IMR-90 (cell line): ENCODE measurements around the gene MMS19.

Source experiments
- FOS ChIP-seq: fragments of 150-350 bp; IDR thresholded peaks from 2 replicates; pipeline ENCODE4 v1.6.1; 2016; ENCODE audit warnings: low read depth, low read length
- NFE2L2 ChIP-seq: fragments of 150-350 bp; IDR thresholded peaks from 2 replicates; pipeline ENCODE4 v1.6.1; 2016; ENCODE audit warnings: low read depth, mild to moderate bottlenecking, low read length
- POLR2A ChIP-seq: IDR thresholded peaks from 2 replicates; pipeline ENCODE4 v1.6.1; 2012; ENCODE audit warnings: mild to moderate bottlenecking, low read depth, low read length
- RAD21 ChIP-seq: IDR thresholded peaks from 2 replicates; pipeline ENCODE4 v1.6.1; 2012; ENCODE audit warnings: low read length, improper control_type of control experiment
- TF ChIP-seq, protein P1 (sequence below): fragments of 150-350 bp; IDR thresholded peaks from 2 replicates; pipeline ENCODE4 v1.6.1; 2017; ENCODE audit warnings: mild to moderate bottlenecking, antibody characterized with exemption, low read length, low read depth
- TF ChIP-seq, protein P2 (sequence below): conservative IDR thresholded peaks from 2 replicates; pipeline ENCODE4 v1.5.1; 2012; ENCODE audit warnings: mild to moderate bottlenecking, low read depth, low read length, improper control_type of control experiment

DNA sequence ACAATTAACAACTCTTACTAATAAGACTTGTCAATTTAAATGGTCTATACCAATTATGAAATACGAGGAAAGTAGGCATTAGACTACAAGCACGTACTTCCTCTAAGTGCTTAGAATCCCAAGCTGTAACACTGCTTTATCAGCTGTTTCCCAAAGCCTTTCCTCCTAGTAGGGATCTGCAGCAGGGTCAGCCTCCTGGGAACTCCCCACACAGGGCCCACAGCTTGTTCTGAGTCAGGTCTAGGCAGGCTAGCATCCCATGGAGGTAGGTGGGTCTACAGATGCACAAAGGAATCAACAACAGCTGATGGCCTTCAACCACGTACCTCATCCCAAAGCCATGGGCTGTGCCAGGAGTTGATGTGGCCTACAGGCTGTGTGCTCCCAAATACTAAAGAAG lies 14.7 kb downstream of the MMS19 start:
- TF ChIP-seq, protein P1, sequence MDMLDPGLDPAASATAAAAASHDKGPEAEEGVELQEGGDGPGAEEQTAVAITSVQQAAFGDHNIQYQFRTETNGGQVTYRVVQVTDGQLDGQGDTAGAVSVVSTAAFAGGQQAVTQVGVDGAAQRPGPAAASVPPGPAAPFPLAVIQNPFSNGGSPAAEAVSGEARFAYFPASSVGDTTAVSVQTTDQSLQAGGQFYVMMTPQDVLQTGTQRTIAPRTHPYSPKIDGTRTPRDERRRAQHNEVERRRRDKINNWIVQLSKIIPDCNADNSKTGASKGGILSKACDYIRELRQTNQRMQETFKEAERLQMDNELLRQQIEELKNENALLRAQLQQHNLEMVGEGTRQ, result no peak
- TF ChIP-seq, protein P2, sequence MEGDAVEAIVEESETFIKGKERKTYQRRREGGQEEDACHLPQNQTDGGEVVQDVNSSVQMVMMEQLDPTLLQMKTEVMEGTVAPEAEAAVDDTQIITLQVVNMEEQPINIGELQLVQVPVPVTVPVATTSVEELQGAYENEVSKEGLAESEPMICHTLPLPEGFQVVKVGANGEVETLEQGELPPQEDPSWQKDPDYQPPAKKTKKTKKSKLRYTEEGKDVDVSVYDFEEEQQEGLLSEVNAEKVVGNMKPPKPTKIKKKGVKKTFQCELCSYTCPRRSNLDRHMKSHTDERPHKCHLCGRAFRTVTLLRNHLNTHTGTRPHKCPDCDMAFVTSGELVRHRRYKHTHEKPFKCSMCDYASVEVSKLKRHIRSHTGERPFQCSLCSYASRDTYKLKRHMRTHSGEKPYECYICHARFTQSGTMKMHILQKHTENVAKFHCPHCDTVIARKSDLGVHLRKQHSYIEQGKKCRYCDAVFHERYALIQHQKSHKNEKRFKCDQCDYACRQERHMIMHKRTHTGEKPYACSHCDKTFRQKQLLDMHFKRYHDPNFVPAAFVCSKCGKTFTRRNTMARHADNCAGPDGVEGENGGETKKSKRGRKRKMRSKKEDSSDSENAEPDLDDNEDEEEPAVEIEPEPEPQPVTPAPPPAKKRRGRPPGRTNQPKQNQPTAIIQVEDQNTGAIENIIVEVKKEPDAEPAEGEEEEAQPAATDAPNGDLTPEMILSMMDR, result no peak
- no peak for TF ChIP-seq POLR2A
- TF ChIP-seq NFE2L2, result no peak
- TF ChIP-seq FOS, result no peak
- TF ChIP-seq RAD21, result no peak
